ENCODE results near the gene ARAP1. TPM values are rescaled to one million over a fixed set of nuclear protein-coding genes. Genes with fewer than 3 reads are reported as not detected.

The ARAP1 gene
- total RNA-seq, 1 experiment from 2014 or later: 151 TPM

DNA sequence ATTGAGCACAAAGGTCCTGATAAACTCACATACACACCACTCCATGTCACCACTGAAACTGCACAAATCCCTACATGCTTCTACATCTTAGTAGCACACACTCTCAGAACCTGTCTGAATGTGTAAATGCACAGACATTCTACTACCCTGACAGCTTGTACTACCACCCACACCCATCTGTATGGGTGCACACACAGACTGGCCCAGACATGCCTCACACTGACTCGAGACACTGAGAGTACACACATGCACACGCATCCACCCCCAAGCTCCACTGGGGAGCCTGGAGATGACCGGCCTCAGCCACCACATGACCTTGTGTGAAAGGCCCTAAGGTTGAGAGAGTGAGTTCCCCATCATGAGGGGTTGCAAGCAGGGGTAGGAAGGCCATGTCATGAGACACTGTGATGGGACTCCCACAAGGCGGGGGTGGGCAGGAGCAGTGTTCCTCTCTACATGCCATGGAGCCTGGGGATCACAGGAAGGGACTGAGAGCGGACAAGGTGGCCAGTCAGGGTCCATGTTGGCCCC, 28.1 kb downstream of the ARAP1 start:
- TF ChIP-seq, protein P1, sequence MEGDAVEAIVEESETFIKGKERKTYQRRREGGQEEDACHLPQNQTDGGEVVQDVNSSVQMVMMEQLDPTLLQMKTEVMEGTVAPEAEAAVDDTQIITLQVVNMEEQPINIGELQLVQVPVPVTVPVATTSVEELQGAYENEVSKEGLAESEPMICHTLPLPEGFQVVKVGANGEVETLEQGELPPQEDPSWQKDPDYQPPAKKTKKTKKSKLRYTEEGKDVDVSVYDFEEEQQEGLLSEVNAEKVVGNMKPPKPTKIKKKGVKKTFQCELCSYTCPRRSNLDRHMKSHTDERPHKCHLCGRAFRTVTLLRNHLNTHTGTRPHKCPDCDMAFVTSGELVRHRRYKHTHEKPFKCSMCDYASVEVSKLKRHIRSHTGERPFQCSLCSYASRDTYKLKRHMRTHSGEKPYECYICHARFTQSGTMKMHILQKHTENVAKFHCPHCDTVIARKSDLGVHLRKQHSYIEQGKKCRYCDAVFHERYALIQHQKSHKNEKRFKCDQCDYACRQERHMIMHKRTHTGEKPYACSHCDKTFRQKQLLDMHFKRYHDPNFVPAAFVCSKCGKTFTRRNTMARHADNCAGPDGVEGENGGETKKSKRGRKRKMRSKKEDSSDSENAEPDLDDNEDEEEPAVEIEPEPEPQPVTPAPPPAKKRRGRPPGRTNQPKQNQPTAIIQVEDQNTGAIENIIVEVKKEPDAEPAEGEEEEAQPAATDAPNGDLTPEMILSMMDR (conservative IDR thresholded peaks at IDR 0.05): no peak
- TF ChIP-seq EZH2 (IDR thresholded peaks at IDR 0.05; ENCODE audit: low read depth): no peak
- H3F3A ChIP-seq (ENCODE audit: insufficient read depth, low read depth): no peaks in the 10 kb centered on the region; the same call in 1 of the 2 replicates
- no peak overlapping the region for H3K4me3 ChIP-seq
- intact Hi-C loops (cut with micrococcal nuclease; ENCODE audit: unreplicated experiment): loop anchor here (2.0 kb wide), 3 partner anchors 89 to 565 kb away; no protein-coding TSS in a partner anchor
- no TSS peak for BruUV-seq (replicated peaks)
- H3K36me3 ChIP-seq (ENCODE audit: low read depth): no peaks in the 10 kb centered on the region
- no peaks in the 10 kb centered on the region for H3K27me3 ChIP-seq (ENCODE audit: insufficient read depth, low read depth)
- H3K9me2 ChIP-seq (ENCODE audit: insufficient read depth): no peaks in the 10 kb centered on the region
- POLR2A ChIA-PET (ENCODE audit: unreplicated experiment): no interaction called here
- H3K27ac ChIP-seq: no peak overlapping the region
- no peaks in the 10 kb centered on the region for H3K9me3 ChIP-seq (ENCODE audit: insufficient read depth, low read depth)
- no peak overlapping the region for H3K4me2 ChIP-seq
- DNase-seq: no peak
- peaks cover 57% of the 10 kb centered on the region for H3K79me2 ChIP-seq (ENCODE audit: low read depth)
- H2AFZ ChIP-seq: no peak overlapping the region
- H4K20me1 ChIP-seq (ENCODE audit: insufficient read depth): peaks cover 7% of the 10 kb centered on the region
- peaks cover 15% of the 10 kb centered on the region for H3K4me1 ChIP-seq (replicated peaks; ENCODE audit: insufficient read depth)
- CTCF ChIA-PET: interaction anchor here (0.7 kb wide), 1 partner anchor 11 kb away, joined by 3 read pairs; no protein-coding TSS in a partner anchor

DNA sequence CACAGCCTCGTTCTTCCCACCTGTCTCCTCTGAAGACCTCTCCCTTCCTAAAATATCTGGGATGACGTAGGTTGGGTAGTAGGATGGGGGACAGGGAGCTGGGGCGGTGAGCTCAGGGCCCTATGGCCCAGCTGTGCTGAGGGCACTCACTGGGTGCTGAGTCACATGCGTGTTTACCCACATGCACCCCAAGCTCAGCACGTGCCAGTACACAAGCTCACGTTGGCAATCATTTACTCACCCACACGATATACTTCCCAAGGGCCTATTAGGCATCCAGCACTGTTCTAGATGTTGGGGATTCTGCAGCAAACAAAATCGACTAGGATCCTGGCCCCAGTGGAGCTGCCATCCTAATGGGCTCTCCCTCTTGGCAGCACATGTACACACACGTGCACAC, 28.7 kb downstream of the ARAP1 start:
- no peak overlapping the region for H3K27ac ChIP-seq
- no peaks in the 10 kb centered on the region for H3K9me2 ChIP-seq (ENCODE audit: insufficient read depth)
- no peak overlapping the region for H2AFZ ChIP-seq
- peaks cover 61% of the 10 kb centered on the region for H3K79me2 ChIP-seq (ENCODE audit: low read depth)
- BruUV-seq (replicated peaks): no TSS peak
- H3F3A ChIP-seq (ENCODE audit: insufficient read depth, low read depth): no peaks in the 10 kb centered on the region; the same call in 1 of the 2 replicates
- H4K20me1 ChIP-seq (ENCODE audit: insufficient read depth): peaks cover 7% of the 10 kb centered on the region
- intact Hi-C loops (cut with micrococcal nuclease; ENCODE audit: unreplicated experiment): no loop called here
- no peak overlapping the region for H3K4me2 ChIP-seq
- POLR2A ChIA-PET (ENCODE audit: unreplicated experiment): interaction anchor here (0.7 kb wide), 1 partner anchor 1183 kb away, joined by 8 read pairs; no protein-coding TSS in a partner anchor
- H3K9me3 ChIP-seq (ENCODE audit: insufficient read depth, low read depth): no peaks in the 10 kb centered on the region
- TF ChIP-seq, protein P1 (conservative IDR thresholded peaks at IDR 0.05): no peak
- no peak for TF ChIP-seq EZH2 (IDR thresholded peaks at IDR 0.05; ENCODE audit: low read depth)
- H3K4me3 ChIP-seq: no peak overlapping the region
- CTCF ChIA-PET: interaction anchor here (1.3 kb wide), 1 partner anchor 513 kb away, joined by 3 read pairs; no protein-coding TSS in a partner anchor
- no peaks in the 10 kb centered on the region for H3K36me3 ChIP-seq (ENCODE audit: low read depth)
- H3K4me1 ChIP-seq (replicated peaks; ENCODE audit: insufficient read depth): peaks cover 15% of the 10 kb centered on the region
- no peaks in the 10 kb centered on the region for H3K27me3 ChIP-seq (ENCODE audit: insufficient read depth, low read depth)
- no peak for DNase-seq

GRCh38 chr11:72722050-72722748, 30.0 kb downstream of the ARAP1 start:
- Histone ChIP-seq H3K4me3 (peak overlapping the region; percentile 59), H3F3A (ENCODE audit: insufficient read depth, low read depth) (no peaks in the 10 kb centered on the region; the same call in 1 of the 2 replicates), H2AFZ (peak overlapping the region; percentile 76), H3K27me3 (ENCODE audit: insufficient read depth, low read depth) (no peaks in the 10 kb centered on the region), H3K4me1 (replicated peaks; ENCODE audit: insufficient read depth) (peaks cover 15% of the 10 kb centered on the region), H4K20me1 (ENCODE audit: insufficient read depth) (peaks cover 7% of the 10 kb centered on the region), H3K36me3 (ENCODE audit: low read depth) (no peaks in the 10 kb centered on the region), H3K9me2 (ENCODE audit: insufficient read depth) (no peaks in the 10 kb centered on the region), H3K27ac (peak overlapping the region; percentile 45), H3K9me3 (ENCODE audit: insufficient read depth, low read depth) (no peaks in the 10 kb centered on the region), H3K79me2 (ENCODE audit: low read depth) (peaks cover 61% of the 10 kb centered on the region), H3K4me2 (peak overlapping the region; percentile 85)
- ChIA-PET CTCF (interaction anchor here (0.9 to 1.6 kb wide), 6 partner anchors 37 to 514 kb away, joined by 3 to 9 read pairs (median 4); partner anchors contain the start of gene STARD10), POLR2A (ENCODE audit: unreplicated experiment) (interaction anchor here (0.6 to 1.0 kb wide), 7 partner anchors 19 to 630 kb away, joined by 3 to 13 read pairs (median 4); no protein-coding TSS in a partner anchor)
- TF ChIP-seq, protein P1 (conservative IDR thresholded peaks at IDR 0.05): no peak
- TF ChIP-seq EZH2 (IDR thresholded peaks at IDR 0.05; ENCODE audit: low read depth): no peak
- peak; percentile 85 to 88 for DNase-seq
- BruUV-seq (replicated peaks): no TSS peak
- intact Hi-C loops (cut with micrococcal nuclease; ENCODE audit: unreplicated experiment): loop anchor here (1.0 kb wide), 1 partner anchor 72 kb away; the partner anchor contains the start of gene STARD10
